Mesenchymal stem cell (in vitro differentiated cells and primary cell): ENCODE data around the gene CEP162.

Experiments used
- DNase-seq: peaks from one replicate; pipeline ENCODE4 v3.0.0-alpha.2; 2013
- H2AFZ ChIP-seq: one replicate; pipeline ENCODE4 v1.6.1; 2013; ENCODE audit warnings: low read depth, mild to moderate bottlenecking, control low read depth, inconsistent platforms, low read length, moderate library complexity
- H2AK5ac ChIP-seq: 2 replicates; pipeline ENCODE4 v1.6.1; 2013; ENCODE audit warnings: low read length, moderate library complexity, mild to moderate bottlenecking, inconsistent platforms; ENCODE audit not compliant: severe bottlenecking
- H2BK120ac ChIP-seq: one replicate; pipeline ENCODE4 v1.6.1; 2013; ENCODE audit warnings: low read depth, mild to moderate bottlenecking, inconsistent platforms, low read length, moderate library complexity
- H2BK12ac ChIP-seq, 2 experiments: one replicate each; pipeline ENCODE4 v1.6.1; 2013; ENCODE audit warnings: inconsistent platforms in 2 of 2, low read length in 2 of 2, mild to moderate bottlenecking in 2 of 2, moderate library complexity in 2 of 2, control low read depth in 1 of 2
- H2BK15ac ChIP-seq: one replicate; pipeline ENCODE4 v1.6.1; 2013; ENCODE audit warnings: mild to moderate bottlenecking, low read depth, inconsistent platforms; ENCODE audit not compliant: poor library complexity, severe bottlenecking
- H2BK5ac ChIP-seq: 2 replicates; pipeline ENCODE4 v1.6.1; 2013; ENCODE audit warnings: low read depth, mild to moderate bottlenecking, low read length, control low read depth, inconsistent platforms; ENCODE audit not compliant: poor library complexity, severe bottlenecking
- H3K14ac ChIP-seq, 2 experiments: one replicate each; pipeline ENCODE4 v1.6.1; 2013; ENCODE audit warnings: inconsistent platforms in 2 of 2, low read length in 2 of 2, control low read depth in 1 of 2, mild to moderate bottlenecking in 1 of 2, moderate library complexity in 1 of 2
- H3K18ac ChIP-seq, 2 experiments: one replicate each; pipeline ENCODE4 v1.6.1; 2013; ENCODE audit warnings: inconsistent platforms in 2 of 2, low read length in 2 of 2, control low read depth in 1 of 2, low read depth in 1 of 2, mild to moderate bottlenecking in 1 of 2
- H3K23ac ChIP-seq, 2 experiments: one replicate each; pipeline ENCODE4 v1.6.1; 2013; ENCODE audit warnings: inconsistent platforms in 2 of 2, low read length in 2 of 2, mild to moderate bottlenecking in 2 of 2, moderate library complexity in 2 of 2, control low read depth in 1 of 2
- H3K27ac ChIP-seq: 2 replicates; pipeline ENCODE4 v1.5.1; 2013; ENCODE audit warnings: mild to moderate bottlenecking, moderate library complexity, low read length, control low read depth, inconsistent platforms; ENCODE audit not compliant: poor library complexity, severe bottlenecking
- H3K27me3 ChIP-seq, 2 experiments: 2 replicates each; pipeline versions ENCODE4 v1.6.1 to v1.7.0; 2013; ENCODE audit warnings: low read length in 2 of 2, mild to moderate bottlenecking in 2 of 2, moderate library complexity in 2 of 2, control low read depth in 1 of 2, inconsistent platforms in 1 of 2; ENCODE audit not compliant: control insufficient read depth in 1 of 2, insufficient read depth in 1 of 2
- H3K36me3 ChIP-seq, 2 experiments: 2 replicates each; pipeline versions ENCODE4 v1.6.1 to v1.7.0; 2013; ENCODE audit warnings: low read length in 2 of 2, control low read depth in 1 of 2, inconsistent platforms in 1 of 2, low read depth in 1 of 2, mild to moderate bottlenecking in 1 of 2; ENCODE audit not compliant: insufficient read depth in 2 of 2, control insufficient read depth in 1 of 2
- H3K4ac ChIP-seq, 2 experiments: one replicate each; pipeline ENCODE4 v1.6.1; 2013; ENCODE audit warnings: inconsistent platforms in 2 of 2, low read length in 2 of 2, mild to moderate bottlenecking in 2 of 2, moderate library complexity in 2 of 2, control low read depth in 1 of 2, low read depth in 1 of 2
- H3K4me1 ChIP-seq: 2 replicates; pipeline ENCODE4 v1.6.1; 2013; ENCODE audit warnings: low read depth, low read length, control low read depth; ENCODE audit not compliant: control insufficient read depth, insufficient read depth
- H3K4me2 ChIP-seq: 2 replicates; pipeline ENCODE4 v1.6.1; 2013; ENCODE audit warnings: low read length, mild to moderate bottlenecking, inconsistent platforms; ENCODE audit not compliant: poor library complexity, severe bottlenecking
- H3K4me3 ChIP-seq, 2 experiments: 2 replicates each; pipeline versions ENCODE4 v1.5.1 to v1.7.0; 2013; ENCODE audit warnings: low read length in 2 of 2, mild to moderate bottlenecking in 2 of 2, control low read depth in 1 of 2, low read depth in 1 of 2; ENCODE audit not compliant: insufficient read depth in 1 of 2
- H3K79me1 ChIP-seq: replicated peaks from 2 replicates; pipeline ENCODE4 v1.6.1; 2013; ENCODE audit warnings: mild to moderate bottlenecking, control low read depth, low read length, inconsistent platforms; ENCODE audit not compliant: poor library complexity, severe bottlenecking
- H3K9ac ChIP-seq: 2 replicates; pipeline ENCODE4 v1.7.0; 2013; ENCODE audit warnings: mild to moderate bottlenecking, low read length, moderate library complexity
- H3K9me3 ChIP-seq: 2 replicates; pipeline ENCODE4 v1.7.0; 2013; ENCODE audit warnings: mild to moderate bottlenecking, low read length; ENCODE audit not compliant: control insufficient read depth
- H4K8ac ChIP-seq: one replicate; pipeline ENCODE4 v1.6.1; 2013; ENCODE audit warnings: inconsistent platforms, mild to moderate bottlenecking, low read length, moderate library complexity
- H4K91ac ChIP-seq: one replicate; pipeline ENCODE4 v1.6.1; 2013; ENCODE audit warnings: mild to moderate bottlenecking, low read length, inconsistent platforms
- WGBS: methylation state at CpG from one replicate; pipeline ENCODE4 v1.1.7; 2013; ENCODE audit warnings: mixed read lengths; 5-methylcytosine and 5-hydroxymethylcytosine counted together

The CEP162 gene

GRCh38 chr6:84260926-84261325, 33.5 kb upstream of the CEP162 start:
- Histone ChIP-seq H3K27me3 (no peaks in the 10 kb centered on the region), H3K9me3 (no peaks in the 10 kb centered on the region), H3K4ac (no peak overlapping the region), H3K9ac (no peak overlapping the region), H2BK15ac (no peak overlapping the region), H4K8ac (no peak overlapping the region), H3K14ac (no peak overlapping the region), H3K27ac (no peak overlapping the region), H2AFZ (no peak overlapping the region), H3K18ac (no peak overlapping the region), H3K36me3 (no peaks in the 10 kb centered on the region), H3K4me2 (no peak overlapping the region), H3K23ac (no peak overlapping the region), H3K4me1 (peaks cover 4% of the 10 kb centered on the region), H2BK5ac (no peak overlapping the region), H2BK12ac (no peak overlapping the region), H3K79me1 (no peaks in the 10 kb centered on the region), H4K91ac (no peak overlapping the region), H2AK5ac (no peak overlapping the region), H2BK120ac (no peak overlapping the region), H3K4me3 (no peak overlapping the region)
- no peak for DNase-seq
- WGBS, result no CpG with 5 or more reads among the region's 3 CpGs

- Histone ChIP-seq H3K4me3 (no peak overlapping the region), H3K14ac (no peak overlapping the region), H3K27me3 (no peaks in the 10 kb centered on the region), H3K18ac (no peak overlapping the region), H3K36me3 (no peaks in the 10 kb centered on the region), H3K4me1 (peaks cover 2% of the 10 kb centered on the region), H3K9me3 (no peaks in the 10 kb centered on the region), H3K9ac (no peak overlapping the region), H2BK120ac (no peak overlapping the region), H3K4me2 (no peak overlapping the region), H4K8ac (no peak overlapping the region), H2AFZ (no peak overlapping the region), H2BK15ac (no peak overlapping the region), H2BK5ac (no peak overlapping the region), H2BK12ac (no peak overlapping the region), H3K4ac (no peak overlapping the region), H3K23ac (no peak overlapping the region), H3K79me1 (no peaks in the 10 kb centered on the region), H3K27ac (no peak overlapping the region), H4K91ac (no peak overlapping the region), H2AK5ac (no peak overlapping the region)
- 78% methylated on average over 4 of the region's 4 CpGs for WGBS
- no peak for DNase-seq
Observed at GRCh38 chr6:84260196-84260595, 32.8 kb upstream of the CEP162 start.

GRCh38 chr6:84258866-84259265, 31.4 kb upstream of the CEP162 start:
- H3K27ac ChIP-seq, result no peak overlapping the region
- no peak overlapping the region for H3K18ac ChIP-seq
- H3K4ac ChIP-seq, result no peak overlapping the region
- H3K27me3 ChIP-seq, result peaks cover 0 to 4% of the 10 kb centered on the region in 2 experiments
- H3K14ac ChIP-seq, result no peak overlapping the region
- H2AFZ ChIP-seq, result no peak overlapping the region
- H3K4me1 ChIP-seq, result peaks cover 2% of the 10 kb centered on the region
- no peak overlapping the region for H2BK12ac ChIP-seq
- WGBS, result 90% methylated on average over 4 of the region's 4 CpGs
- H2BK15ac ChIP-seq, result no peak overlapping the region
- no peak overlapping the region for H4K91ac ChIP-seq
- no peaks in the 10 kb centered on the region for H3K36me3 ChIP-seq
- no peaks in the 10 kb centered on the region for H3K9me3 ChIP-seq
- H4K8ac ChIP-seq, result no peak overlapping the region
- H3K4me2 ChIP-seq, result no peak overlapping the region
- H2BK5ac ChIP-seq, result no peak overlapping the region
- H2AK5ac ChIP-seq, result no peak overlapping the region
- H3K4me3 ChIP-seq, result peak overlapping the region in 1 of 2 experiments; percentile 34
- no peak for DNase-seq
- no peak overlapping the region for H3K23ac ChIP-seq
- no peak overlapping the region for H2BK120ac ChIP-seq
- H3K9ac ChIP-seq, result no peak overlapping the region
- H3K79me1 ChIP-seq, result no peaks in the 10 kb centered on the region

- DNase-seq, result no peak
- 82% methylated on average over 2 of the region's 2 CpGs for WGBS
- H2AK5ac ChIP-seq, result no peak overlapping the region
Observed at GRCh38 chr6:84258268-84258667, 30.8 kb upstream of the CEP162 start.

More at GRCh38 chr6:84258268-84258667, 30.8 kb upstream of the CEP162 start:
- H3K23ac ChIP-seq, result no peak overlapping the region
- no peak overlapping the region for H3K14ac ChIP-seq
- no peak overlapping the region for H3K27ac ChIP-seq
- H2AFZ ChIP-seq, result no peak overlapping the region
- no peak overlapping the region for H2BK5ac ChIP-seq
- H3K4me2 ChIP-seq, result no peak overlapping the region
- no peak overlapping the region for H3K18ac ChIP-seq
- no peak overlapping the region for H4K91ac ChIP-seq
- no peak overlapping the region for H3K4ac ChIP-seq
- H3K36me3 ChIP-seq, result no peaks in the 10 kb centered on the region
- no peaks in the 10 kb centered on the region for H3K9me3 ChIP-seq
- no peak overlapping the region for H4K8ac ChIP-seq
- H3K27me3 ChIP-seq, result peaks cover 0 to 4% of the 10 kb centered on the region in 2 experiments
- no peak overlapping the region for H2BK120ac ChIP-seq
- no peaks in the 10 kb centered on the region for H3K79me1 ChIP-seq
- H2BK12ac ChIP-seq, result no peak overlapping the region
- H3K9ac ChIP-seq, result peak overlapping the region; percentile 11
- H3K4me1 ChIP-seq, result no peaks in the 10 kb centered on the region
- H2BK15ac ChIP-seq, result no peak overlapping the region
- H3K4me3 ChIP-seq, result peak overlapping the region in 1 of 2 experiments; percentile 34
